GM18502 (cell line): ENCODE measurements around the gene PHIP.

Source experiments
- ATAC-seq: cut with Tn5 transposase; IDR thresholded peaks from one replicate; pipeline ENCODE4 v1.9.1; 2021; ENCODE audit warnings: mild to moderate bottlenecking; ENCODE audit not compliant: unreplicated experiment, poor library complexity

Gene PHIP

DNA sequence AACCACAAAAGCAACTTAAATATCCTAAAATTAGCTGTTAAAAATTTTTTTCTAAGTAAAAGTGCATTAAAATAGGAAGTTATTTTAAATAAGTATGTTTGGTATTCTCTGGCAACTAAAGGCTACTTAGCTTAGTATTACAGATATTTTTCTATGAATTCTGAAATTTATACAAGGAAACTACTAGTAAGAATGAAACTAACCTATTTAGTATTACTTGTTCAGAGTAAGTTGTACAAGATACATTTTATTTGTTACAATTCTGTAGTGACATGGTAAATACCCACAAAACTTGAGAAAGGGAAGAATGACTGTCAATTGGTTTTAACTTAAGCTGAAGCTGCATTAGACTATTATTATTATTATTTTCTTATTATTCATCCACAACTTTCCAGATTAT, 6.5 kb downstream of the PHIP start:
- ATAC-seq: no peak

DNA sequence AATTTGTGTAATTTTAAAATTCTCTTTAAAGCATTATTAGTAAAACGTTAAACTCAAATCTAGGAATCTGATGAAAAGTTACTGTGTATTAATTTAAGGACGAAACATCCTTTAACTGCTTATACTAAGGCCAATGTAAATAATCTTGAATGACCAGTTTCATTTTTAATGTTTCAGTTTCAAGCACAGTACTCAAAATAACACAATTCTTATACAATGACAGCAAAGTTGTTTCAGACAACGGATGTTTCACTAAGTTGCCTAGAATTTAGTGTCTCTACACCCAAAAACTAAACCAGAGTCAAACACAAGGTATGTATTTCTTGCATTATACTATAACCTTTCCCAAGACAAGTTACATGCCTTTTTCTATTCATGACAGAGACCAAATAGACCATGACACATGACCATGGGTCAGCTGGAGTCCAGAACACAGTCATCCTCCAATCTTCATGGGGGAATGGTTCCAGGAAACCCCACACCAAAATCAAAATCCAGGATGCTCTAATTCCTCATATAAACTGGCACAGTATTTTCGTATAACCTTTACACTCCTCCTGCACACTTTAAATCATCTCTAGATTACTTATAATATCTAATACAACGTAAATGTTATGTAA, 7.7 kb downstream of the PHIP start:
- ATAC-seq: peak; percentile 75

DNA sequence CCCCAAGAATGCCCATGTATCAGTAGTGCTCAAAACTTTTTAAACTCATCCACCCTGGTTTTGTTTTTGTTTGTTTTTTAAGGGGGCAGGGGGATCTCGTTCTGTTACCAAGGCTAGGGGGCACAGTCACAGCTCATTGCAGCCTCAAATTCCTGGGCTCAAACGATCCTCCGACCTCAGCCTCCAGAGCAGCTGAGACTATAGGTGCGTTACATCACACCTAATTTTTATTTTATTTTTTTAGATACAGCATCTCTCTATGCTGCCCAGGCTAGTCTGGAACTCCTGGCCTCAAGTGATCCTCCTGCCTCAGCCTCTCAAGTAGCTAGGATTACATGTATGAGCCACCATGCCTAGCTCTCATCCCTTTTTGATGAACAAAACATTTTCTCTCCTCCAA, 11.2 kb downstream of the PHIP start:
- ATAC-seq: no peak

DNA sequence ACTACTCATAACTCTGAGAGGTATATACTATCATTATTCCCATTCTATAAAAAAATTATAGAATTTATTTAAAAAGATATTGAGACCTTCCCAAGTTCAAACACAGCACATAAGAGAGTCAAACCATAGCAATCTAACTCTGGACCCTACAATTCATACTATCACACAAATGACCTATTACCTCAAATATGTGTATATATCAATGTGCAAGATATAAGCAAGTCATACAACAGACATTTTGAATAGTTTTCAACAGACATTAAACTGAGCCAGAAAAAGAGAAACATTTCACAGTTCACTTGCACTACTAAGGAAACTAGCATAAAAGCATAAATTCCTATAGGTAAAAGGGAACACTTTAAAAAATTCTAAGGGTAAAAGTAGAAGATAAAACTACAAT, 11.7 kb downstream of the PHIP start:
- ATAC-seq: no peak

DNA sequence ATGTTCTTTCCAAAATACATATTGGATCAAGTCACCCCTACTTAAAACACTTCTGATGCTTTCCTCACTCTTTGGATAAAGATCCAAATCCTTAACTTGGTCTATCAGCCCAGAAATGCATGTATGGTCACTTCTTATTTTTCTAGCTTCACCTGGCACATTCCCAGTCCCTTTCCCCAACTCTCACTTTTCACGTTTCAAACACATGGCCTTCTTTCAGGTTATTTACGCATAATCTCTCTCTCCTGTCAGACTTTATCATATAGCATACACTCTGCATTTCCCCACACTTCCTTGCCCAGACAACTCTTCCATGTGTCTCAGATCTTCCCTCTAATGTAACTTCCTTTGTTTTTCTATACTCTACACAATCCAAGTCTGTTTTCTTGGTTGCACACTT, 12.8 kb downstream of the PHIP start:
- no peak for ATAC-seq

DNA sequence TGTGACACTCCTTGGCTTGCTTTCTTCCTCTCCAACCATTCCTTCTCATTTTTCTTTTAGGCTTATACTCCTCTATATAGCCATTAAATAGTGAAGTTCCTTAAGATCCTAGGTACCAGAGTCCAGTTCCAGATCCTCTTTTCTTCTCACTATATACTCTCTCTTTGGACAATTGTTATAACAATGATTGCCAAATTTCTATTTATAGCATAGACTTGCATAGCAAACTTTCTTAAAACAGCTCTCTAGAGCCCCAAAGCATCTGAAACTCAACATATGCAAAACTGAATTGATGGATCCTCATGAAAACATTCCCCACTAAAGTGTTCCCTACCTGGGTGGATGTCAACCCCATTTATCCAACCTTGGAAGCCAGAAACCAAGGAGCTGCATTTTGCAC, 13.4 kb downstream of the PHIP start:
- ATAC-seq: peak; percentile 55

DNA sequence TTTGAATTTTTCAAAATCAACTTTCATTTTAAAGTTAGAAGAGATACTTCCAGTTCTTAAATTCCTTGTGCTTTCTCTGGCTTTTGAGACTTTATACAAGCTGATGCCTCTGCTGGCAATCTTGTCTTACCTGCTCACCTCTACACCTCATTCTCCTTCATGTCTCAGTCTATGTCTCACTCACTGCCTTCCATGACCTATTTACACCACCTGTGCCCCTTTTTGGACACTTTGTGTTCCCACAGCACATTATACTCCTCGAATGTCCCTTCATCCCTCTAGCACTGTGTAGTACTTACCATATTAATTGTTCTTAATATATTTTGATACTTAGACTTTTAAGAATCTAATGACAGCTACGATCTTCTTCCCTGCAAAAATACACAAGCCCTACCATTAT, 15.3 kb downstream of the PHIP start:
- no peak for ATAC-seq

DNA sequence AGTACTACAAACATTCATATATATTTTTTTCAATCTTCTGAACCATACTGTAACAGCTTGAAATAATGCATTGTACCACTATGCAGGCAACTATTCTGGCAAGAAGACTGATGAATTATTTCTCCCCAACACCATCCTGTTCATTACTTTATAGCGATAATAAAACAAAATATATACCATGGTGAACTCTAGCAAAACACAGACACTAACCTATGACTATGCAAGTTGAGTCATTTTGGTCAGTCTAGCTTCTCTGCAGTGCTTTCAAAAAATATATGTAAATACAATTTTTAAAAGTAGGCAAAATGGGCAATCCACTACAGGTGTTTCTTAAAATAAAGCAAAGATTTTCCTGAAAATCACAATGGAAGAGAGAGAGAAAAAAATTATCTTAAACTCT, 20.3 kb downstream of the PHIP start:
- ATAC-seq: no peak

DNA sequence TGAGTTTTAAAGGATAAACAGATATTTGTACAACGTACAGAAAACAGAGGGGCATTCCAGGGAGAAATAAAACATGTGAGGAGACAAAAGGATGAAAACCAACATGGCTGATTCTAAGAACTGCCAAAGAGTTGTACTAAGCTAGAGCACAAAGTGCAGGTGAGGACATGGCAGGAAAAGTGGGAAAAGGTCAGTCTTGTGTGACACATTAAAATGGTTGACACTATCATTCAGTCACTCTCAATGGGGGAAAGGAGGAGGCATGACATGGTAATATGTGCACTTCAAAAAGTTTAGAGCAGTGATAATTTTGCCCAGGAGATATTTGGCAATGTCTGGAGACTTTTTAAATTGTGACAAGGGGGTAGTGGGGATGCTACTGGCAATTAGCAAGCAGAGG, 21.8 kb downstream of the PHIP start:
- no peak for ATAC-seq

DNA sequence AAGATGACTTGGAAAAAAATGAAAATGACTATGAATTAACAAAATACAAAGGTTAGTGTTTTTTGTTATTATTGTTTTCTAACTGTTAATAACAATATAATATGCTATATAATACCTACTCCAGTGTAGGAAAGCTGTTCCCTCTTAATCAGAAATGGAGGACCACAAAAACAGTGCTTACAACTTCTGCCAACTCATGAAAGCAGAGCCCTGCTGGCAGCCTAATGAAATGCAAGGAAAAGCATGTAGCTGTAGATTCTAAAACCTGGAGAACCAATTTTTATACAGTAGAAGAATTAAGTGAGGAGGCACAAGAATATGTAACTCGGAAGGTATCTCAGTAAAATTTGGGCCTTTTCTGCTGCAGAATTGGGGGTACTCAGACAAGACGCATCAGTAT, 29.4 kb downstream of the PHIP start:
- ATAC-seq: no peak

DNA sequence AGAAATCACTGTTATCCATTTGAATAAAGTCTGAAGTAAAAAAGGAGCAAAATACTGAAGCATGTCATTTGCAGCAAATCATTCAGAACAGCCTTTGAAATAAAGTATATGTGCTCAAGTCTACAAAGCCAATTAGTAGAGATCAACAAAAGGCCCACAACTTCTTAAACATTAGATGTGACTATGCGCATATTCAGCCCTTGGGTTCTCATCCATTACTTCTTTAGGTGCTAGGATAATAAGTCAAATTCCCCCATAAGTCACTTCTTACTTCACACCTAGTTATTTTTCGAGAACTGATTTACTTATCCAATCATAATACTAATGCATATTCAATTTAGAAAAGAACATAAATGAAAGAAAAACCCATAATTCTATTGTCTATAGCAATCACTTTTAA, 31.0 kb downstream of the PHIP start:
- no peak for ATAC-seq

DNA sequence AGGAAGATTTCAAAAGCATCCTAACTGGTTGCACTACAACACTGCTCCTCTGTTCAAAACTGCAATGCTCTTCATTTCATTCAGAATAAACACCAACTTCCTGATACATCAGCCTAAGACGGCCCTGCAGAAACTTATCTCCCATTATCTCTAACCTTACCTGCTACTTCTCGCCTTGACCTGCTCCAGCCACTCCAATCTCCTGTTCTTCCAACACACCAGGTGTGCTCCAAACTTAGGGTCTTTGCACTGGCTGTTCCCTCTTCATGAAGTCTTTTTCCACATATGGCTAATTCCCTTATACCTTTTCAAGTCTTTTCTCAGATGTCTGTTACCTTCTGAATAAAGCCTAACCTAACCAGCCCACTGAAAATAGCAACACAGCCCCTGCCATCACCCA, 32.1 kb downstream of the PHIP start:
- no peak for ATAC-seq

DNA sequence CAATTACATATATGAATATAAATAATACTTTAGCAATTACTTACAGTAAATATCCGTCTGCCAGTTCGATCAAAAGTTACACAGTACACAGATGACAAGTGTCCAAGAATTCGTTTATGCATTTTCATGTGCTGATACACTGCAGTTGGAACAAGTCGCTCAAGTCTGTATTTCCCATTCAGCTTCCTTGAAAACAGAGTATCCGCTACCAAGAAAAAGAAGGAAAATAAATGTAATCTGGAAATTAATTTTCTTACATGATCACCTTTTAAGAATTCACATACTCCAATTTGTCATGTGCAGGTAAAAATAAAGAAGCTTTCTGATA, 35.3 kb downstream of the PHIP start:
- no peak for ATAC-seq

DNA sequence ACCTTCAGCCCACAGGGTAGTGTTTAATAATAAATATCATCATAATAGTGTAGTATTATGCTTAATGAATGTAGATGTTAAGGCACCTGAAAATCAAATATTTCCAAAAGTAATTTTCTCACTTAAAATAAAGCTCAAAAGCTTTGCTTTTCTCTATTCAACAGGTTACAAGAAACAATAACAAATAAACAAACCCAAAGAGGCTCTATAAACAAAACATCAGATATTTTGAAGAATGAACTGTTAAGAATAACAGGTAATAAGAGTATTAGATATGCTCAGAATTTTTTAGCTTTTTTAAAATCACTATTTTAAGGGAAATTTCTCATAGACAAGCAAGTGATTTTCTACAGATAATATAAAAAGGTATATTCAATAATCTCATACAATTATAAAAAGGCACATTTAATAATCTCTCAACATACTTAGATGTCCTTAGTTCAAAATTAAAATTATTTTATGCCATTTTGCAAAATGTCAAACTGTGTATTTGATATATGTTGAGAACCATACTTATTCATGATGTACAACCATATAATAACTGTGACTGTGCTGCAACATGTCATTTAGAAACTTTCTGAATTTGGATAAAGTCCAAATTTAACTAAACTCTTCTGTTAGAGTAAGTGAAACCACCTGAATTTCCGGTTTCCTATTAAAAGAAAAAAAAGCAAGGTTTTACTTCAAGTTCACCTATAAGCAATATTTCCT, 35.8 kb downstream of the PHIP start:
- ATAC-seq: peak; percentile 87

DNA sequence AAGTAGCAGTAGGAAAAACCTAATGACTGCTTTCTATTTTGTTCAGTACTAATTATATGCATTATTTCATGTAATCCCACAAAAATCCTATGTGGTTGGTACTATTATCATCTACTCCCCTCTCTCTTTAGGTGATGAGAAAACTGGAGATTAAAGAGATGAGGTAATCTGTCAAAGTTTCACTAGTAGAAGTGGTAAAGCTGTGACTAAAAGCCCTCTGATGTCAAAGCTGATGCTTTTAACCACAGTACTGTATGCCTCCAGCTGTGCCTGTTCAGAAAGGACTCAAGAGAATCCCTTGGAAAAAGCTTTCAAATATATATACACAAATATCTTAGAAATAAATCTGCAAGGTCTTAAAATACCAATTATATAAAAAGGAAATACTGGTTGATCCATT, 38.0 kb downstream of the PHIP start:
- ATAC-seq: peak; percentile 85

DNA sequence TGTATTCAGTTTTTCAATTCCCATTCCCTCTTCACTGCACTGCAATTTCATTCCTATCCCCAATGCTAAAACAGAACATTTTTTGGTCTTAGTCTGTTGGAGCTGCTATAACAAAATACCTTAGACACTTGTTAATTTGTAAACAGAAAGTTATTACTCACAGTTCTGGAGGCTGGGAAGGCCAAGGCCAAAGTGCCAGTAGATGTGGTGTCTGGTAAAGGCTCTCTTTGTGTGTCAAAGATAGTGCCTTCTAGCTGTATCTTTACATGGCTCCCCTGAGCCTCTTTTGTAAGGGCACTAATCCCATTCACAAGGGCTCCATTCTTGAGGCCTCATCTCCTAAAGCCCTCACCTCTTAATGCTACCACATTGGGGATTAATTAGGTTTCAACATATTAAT, 40.0 kb downstream of the PHIP start:
- ATAC-seq: no peak

DNA sequence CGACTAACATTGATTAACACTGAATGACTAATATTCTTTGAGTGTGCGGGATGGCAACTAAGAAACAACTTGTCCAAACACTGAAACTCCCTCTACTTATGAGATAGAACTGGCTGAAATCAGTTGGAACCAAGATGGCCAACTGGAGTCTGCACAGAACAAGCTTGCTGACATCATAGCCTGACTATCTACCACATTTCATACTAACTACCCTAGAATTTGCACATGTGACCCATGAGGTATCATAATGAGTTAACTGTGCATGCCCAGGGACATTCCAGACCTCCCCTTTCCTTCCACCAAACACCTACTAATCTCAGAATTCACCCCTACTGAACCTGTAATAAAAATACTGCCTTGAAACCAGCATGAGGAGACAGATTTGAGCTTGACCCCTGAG, 43.2 kb downstream of the PHIP start:
- ATAC-seq: peak; percentile 84

DNA sequence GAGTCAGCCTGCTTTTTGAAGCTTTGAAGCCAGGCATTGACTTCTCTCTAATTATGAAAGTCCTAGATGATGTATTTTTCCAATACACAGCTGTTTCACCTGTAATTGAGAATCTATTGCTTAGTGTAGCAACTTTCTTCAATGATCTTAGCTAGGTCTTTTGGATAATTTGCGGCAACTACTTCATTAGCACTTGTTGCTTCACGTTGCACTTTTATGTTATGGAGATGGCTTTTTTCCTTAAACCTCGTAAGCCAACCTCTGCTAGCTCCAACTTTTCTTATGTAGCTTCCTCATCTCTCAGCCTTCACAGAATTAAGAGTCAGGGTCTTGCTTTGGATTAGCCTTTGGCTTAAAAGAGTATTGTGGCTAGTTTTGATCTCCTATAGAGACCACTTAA, 44.8 kb downstream of the PHIP start:
- ATAC-seq: no peak

DNA sequence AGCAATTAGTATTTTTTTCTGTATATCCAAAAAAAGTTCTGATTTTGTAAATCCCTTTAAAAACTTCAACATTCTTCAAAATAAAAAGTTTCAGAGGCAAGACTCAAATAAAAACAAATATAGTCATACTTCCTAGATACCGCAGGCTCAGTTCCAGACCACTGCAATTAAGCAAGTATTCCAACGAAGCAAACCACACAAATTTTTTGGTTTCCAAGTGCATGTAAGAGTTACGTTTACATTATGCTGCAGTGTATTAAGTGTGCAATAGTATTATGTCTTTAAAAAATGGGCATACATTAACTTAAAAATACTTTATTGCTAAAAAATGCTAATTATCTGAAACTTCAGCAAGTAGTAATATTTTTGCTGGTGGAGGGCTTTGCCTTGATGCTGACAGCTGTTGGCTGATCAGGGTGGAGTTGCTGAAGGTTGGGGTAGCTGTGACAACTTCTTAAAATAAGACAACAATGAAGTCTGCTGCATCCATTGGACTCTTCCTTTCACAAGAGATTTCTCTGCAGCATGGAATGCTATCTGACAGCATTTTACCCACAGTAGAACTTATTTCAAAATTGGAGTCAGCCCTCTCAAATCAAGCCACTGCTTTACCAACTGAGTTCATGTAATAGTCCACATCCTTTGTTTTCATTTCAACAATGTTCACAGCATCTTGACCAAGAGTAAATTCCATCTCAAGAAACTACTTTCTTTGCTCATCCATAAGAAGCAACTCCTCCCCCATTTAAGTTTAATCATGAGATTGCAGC, 46.0 kb downstream of the PHIP start:
- ATAC-seq: no peak

DNA sequence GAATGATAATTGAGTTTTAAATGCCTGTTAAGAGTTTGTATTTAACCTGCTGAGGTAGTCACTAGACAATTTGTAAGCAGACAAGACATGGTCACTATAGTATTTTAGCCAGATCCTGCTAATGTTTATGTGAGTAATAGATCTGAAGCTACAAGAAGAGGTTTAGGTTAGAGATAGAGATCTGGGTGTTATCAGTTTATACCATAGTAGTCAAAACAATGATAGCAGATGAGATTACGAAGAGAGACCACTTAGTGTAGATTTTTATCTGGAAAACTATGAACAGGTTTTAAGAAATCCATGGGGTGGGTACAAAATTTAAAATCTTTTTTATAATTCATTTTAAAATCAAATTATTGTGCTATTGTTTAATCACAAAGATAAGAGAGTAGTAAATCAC, 47.5 kb downstream of the PHIP start:
- no peak for ATAC-seq

DNA sequence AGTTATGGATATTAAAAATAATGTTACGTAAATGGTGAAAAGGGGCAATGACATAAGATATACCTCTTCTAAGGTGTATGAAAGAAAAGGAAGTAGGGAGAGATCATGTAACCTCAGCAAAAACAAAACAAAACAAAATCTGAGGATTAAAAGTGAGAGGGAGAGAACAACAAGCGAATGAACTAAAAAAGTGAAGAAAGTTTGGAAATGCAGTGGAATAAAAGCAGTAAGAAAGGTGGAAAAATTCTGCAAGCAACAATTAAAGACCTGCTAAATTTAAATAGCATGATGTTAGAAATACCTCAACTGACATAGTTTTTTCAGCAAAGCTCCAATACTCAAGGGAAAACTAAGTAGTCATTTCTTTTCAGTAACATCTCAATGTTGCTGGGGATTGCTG, 48.0 kb downstream of the PHIP start:
- ATAC-seq: no peak
